Muscle layer of colon (tissue), 2 donors: ENCODE results near the gene R3HDM4.

Experiments
- H3K27ac ChIP-seq: one replicate; pipeline ENCODE4 v1.7.0; 2013; ENCODE audit warnings: low read depth, mild to moderate bottlenecking, low read length, moderate library complexity
- H3K27me3 ChIP-seq, 2 donors: one replicate each; pipeline ENCODE4 v1.7.0; 2013; ENCODE audit warnings: low read length in 2 of 2, mild to moderate bottlenecking in 2 of 2; ENCODE audit not compliant: insufficient read depth in 2 of 2, control insufficient read depth in 1 of 2
- H3K36me3 ChIP-seq: one replicate; pipeline ENCODE4 v1.7.0; 2013; ENCODE audit warnings: mild to moderate bottlenecking, low read length; ENCODE audit not compliant: insufficient read depth
- H3K4me1 ChIP-seq: one replicate; pipeline ENCODE4 v1.7.0; 2013; ENCODE audit warnings: mild to moderate bottlenecking, low read length; ENCODE audit not compliant: insufficient read depth
- H3K4me3 ChIP-seq, 2 donors: one replicate each; pipeline ENCODE4 v1.7.0; 2013; ENCODE audit warnings: low read length in 2 of 2, low read depth in 1 of 2, mild to moderate bottlenecking in 1 of 2, moderate library complexity in 1 of 2
- H3K9ac ChIP-seq: one replicate; pipeline ENCODE4 v1.7.0; 2013; ENCODE audit warnings: low read length
- H3K9me3 ChIP-seq: one replicate; pipeline ENCODE4 v1.7.0; 2013; ENCODE audit warnings: mild to moderate bottlenecking, low read length
- donor health status: abdominal sarcoma.
- donor health status: Adenocarcinoma of cecum.

Gene R3HDM4

DNA sequence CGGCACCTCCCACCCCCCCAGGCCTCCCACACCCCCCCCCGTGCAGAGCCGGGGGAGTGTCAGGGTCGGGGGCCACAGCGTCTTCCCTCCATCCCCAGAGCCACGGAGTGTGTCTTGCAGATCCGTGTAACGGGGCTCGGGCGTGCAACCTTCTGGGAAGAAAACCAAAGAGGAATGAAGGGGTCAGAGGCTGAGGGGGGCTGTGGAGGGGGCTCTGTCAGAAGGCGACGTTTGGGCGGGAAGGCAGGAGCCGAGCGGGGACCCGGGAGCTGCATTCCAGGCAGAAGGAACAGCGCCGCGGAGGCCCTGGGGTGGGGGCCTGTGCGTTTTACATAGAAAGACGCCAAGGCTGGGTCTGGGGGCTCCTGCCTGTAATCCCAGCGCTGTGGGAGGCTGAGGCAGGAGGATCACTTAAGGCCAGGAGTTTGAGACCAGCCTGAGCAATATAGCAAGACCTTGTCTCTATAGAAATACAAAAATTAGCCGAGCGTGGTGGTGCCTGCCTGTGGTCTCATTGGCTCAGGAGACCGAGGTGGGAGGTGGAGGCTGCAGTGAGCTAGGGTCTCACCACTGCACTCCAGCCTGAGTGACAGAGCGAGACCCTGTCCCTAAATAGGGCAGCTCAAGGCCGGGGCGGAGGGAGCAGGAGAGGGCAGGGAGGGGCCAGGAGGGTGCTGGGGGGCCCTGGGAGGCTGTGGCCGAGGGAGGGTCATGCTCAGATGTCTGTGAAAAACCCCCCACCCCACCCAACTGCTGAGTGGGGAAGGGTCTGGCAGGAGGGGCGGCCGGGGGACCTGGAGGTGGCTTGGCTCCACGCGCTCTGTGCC is 40.6 kb upstream of the R3HDM4 start:
- H3K4me3 ChIP-seq: no peak overlapping the region
- H3K36me3 ChIP-seq: no peaks in the 10 kb centered on the region
- no peaks in the 10 kb centered on the region for H3K9me3 ChIP-seq
- H3K4me1 ChIP-seq: no peaks in the 10 kb centered on the region
- no peaks in the 10 kb centered on the region for H3K27me3 ChIP-seq
- H3K9ac ChIP-seq: no peak overlapping the region
- no peak overlapping the region for H3K27ac ChIP-seq

- no peaks in the 10 kb centered on the region for H3K27me3 ChIP-seq
- no peak overlapping the region for H3K9ac ChIP-seq
- H3K27ac ChIP-seq: no peak overlapping the region
- H3K9me3 ChIP-seq: no peaks in the 10 kb centered on the region
- no peaks in the 10 kb centered on the region for H3K36me3 ChIP-seq
- H3K4me1 ChIP-seq: no peaks in the 10 kb centered on the region
- no peak overlapping the region for H3K4me3 ChIP-seq
These were observed 39.8 kb upstream of the R3HDM4 start for GRCh38 chr19:952680-953444.

DNA sequence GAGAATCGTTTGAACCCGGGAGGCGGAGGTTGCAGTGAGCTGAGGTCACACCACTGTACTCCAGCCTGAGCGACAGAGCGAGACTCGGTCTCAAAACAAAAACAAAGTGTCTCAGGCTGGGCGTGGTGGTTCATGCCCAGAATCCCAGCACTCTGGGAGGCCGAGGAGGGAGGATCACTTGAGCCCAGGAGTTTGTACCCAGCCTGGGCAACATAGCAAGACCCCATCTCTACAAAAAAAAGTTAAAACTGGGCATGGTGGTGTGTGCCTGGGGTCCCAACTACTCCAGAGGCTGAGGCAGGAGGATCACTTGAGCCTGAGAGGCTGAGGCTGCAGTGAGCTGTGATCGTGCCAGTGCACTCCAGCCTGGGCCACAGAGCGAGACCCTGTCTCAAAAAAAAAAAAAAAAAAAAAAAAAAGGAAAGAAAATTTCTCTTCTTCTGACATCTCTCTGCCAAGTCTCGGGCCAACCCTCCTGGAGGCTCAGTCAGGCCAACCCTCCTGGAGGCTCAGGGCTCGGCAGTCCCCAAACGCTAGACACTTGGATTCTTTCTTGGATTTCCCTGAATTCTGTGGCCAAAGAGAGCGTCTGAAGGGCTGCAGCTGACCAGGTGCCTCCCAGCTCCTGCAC is 39.1 kb upstream of the R3HDM4 start:
- no peaks in the 10 kb centered on the region for H3K9me3 ChIP-seq
- no peak overlapping the region for H3K4me3 ChIP-seq
- H3K4me1 ChIP-seq: no peaks in the 10 kb centered on the region
- no peak overlapping the region for H3K27ac ChIP-seq
- no peaks in the 10 kb centered on the region for H3K27me3 ChIP-seq
- H3K36me3 ChIP-seq: no peaks in the 10 kb centered on the region
- no peak overlapping the region for H3K9ac ChIP-seq

DNA sequence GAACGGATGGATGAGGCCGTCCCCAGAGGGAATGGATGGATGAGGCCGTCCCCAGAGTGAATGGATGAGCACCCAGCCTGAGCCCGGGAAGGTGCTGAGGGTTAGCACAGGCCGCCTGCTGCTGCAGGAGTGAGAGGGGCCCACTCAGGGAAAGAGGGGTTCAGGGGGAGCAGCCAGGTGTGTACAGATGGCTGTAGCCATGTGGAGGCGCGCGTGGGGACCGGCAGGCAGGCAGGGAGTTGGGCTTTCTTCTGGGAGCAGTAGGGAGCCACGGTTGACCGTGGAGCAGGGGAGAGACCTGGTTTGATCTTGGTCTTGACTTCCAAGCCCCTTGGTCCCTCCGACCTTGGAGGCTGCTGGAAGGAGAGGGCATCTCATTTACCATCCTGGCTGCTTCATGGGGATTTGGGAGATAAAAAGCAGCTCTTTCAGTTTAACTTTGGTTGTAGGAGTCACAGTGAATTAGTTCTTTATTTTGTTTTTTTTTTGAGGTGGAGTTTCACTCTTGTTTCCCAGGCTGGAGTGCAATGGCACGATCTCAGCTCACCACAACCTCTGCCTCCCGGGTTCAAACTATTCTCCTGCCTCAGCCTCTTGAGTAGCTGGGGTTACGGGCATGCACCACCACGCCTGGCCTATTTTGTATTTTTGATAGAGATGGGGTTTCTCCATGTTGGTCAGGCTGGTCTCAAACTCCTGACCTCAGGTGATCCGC is 37.5 kb upstream of the R3HDM4 start:
- Histone ChIP-seq H3K9me3 (no peaks in the 10 kb centered on the region), H3K4me1 (no peaks in the 10 kb centered on the region), H3K9ac (no peak overlapping the region), H3K27ac (no peak overlapping the region), H3K27me3 (no peaks in the 10 kb centered on the region), H3K4me3 (no peak overlapping the region), H3K36me3 (no peaks in the 10 kb centered on the region)

DNA sequence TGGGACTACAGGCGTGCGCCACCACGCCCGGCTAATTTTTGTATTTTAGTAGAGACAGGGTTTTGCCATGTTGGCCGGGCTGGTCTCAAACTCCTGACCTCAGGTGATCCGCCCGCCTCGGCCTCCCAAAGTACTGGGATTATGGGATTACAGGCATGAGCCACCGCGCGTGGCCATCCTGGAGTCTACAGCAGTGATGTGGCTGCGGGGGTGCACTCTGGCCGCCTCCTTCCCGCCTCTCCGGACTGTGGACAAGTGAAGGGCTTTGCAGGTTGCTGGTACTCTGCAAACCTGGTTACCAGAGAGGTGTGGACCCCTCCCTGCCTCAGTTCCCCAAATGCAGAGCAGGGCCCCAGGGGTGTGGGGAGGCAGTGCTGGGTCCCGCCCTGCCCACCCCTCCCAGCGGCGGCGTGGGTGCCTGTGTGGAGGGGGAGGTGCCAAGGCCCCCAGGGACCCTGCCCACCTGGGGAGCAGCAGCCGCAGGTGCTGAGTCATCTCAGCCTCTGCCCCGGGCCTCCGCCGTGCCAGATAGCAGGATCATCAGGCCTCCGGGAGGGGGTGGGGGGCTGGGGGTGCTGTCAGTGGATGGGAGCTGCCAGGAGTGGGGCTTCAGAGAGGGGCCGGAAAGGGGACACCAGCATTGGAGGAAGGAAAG is 36.0 kb upstream of the R3HDM4 start:
- H3K9me3 ChIP-seq: no peaks in the 10 kb centered on the region
- no peaks in the 10 kb centered on the region for H3K27me3 ChIP-seq
- no peak overlapping the region for H3K4me3 ChIP-seq
- H3K9ac ChIP-seq: no peak overlapping the region
- H3K36me3 ChIP-seq: no peaks in the 10 kb centered on the region
- H3K4me1 ChIP-seq: no peaks in the 10 kb centered on the region
- H3K27ac ChIP-seq: no peak overlapping the region

GRCh38 chr19:947707-948539 is 34.9 kb upstream of the R3HDM4 start:
- H3K4me3 ChIP-seq: no peak overlapping the region
- H3K27me3 ChIP-seq: no peaks in the 10 kb centered on the region
- H3K9me3 ChIP-seq: no peaks in the 10 kb centered on the region
- no peak overlapping the region for H3K9ac ChIP-seq
- H3K27ac ChIP-seq: no peak overlapping the region
- no peaks in the 10 kb centered on the region for H3K4me1 ChIP-seq
- H3K36me3 ChIP-seq: no peaks in the 10 kb centered on the region

DNA sequence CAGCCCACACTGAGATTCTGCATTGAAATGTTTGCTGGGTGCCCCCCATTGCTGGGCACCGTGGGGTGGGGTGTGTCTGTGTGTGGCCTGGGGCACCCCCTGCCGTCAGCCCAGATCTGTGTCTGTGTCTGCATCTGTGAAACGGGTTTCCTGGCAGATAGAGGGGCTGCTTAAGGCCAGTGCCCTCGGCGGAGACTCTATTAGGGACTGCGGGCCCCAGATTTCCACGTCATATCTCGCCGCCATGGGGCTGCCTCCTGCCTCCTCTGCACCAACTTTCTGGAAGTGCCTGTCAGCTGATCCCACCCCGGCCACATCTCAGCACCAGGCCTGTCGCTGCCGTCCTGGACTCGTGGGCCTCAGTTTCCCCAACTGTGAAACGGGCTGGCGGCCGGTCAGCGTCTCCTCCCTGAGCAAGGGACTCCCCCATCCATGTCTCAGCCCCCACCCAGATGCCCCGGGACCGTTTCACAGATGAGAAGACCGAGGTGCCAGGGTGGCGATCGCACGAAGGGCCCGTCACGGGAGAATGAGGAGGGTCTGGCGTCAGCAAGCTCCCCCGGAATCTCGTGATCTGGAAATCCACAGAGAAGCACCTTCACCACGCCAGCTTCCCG is 34.2 kb upstream of the R3HDM4 start:
- Histone ChIP-seq H3K36me3 (no peaks in the 10 kb centered on the region), H3K27ac (no peak overlapping the region), H3K4me3 (no peak overlapping the region), H3K27me3 (no peaks in the 10 kb centered on the region), H3K9ac (no peak overlapping the region), H3K9me3 (no peaks in the 10 kb centered on the region), H3K4me1 (no peaks in the 10 kb centered on the region)

GRCh38 chr19:945401-946252 is 32.6 kb upstream of the R3HDM4 start:
- no peaks in the 10 kb centered on the region for H3K36me3 ChIP-seq
- no peaks in the 10 kb centered on the region for H3K27me3 ChIP-seq
- no peak overlapping the region for H3K4me3 ChIP-seq
- no peak overlapping the region for H3K9ac ChIP-seq
- H3K4me1 ChIP-seq: peaks cover 7% of the 10 kb centered on the region
- no peak overlapping the region for H3K27ac ChIP-seq
- H3K9me3 ChIP-seq: no peaks in the 10 kb centered on the region

- Histone ChIP-seq H3K27me3 (no peaks in the 10 kb centered on the region), H3K4me3 (no peak overlapping the region)
These were observed 31.7 kb upstream of the R3HDM4 start for GRCh38 chr19:944663-945241.

More at GRCh38 chr19:944663-945241, 31.7 kb upstream of the R3HDM4 start:
- no peak overlapping the region for H3K9ac ChIP-seq
- peaks cover 14% of the 10 kb centered on the region for H3K4me1 ChIP-seq
- no peaks in the 10 kb centered on the region for H3K36me3 ChIP-seq
- H3K9me3 ChIP-seq: no peaks in the 10 kb centered on the region
- no peak overlapping the region for H3K27ac ChIP-seq
